Thoracic aorta (tissue), 2 donors: Measurements from ENCODE around the gene PCBP1. TPM values are rescaled to one million over a fixed set of nuclear protein-coding genes. Genes with fewer than 3 reads are reported as not detected.
"Not testable (repeated sequence)": the region's sequence is repeated elsewhere in the genome, so short reads cannot be mapped to it uniquely, and the experiment has no call there.

Experiments used
- ATAC-seq: fragments of 150-250 bp; one replicate; pipeline ENCODE4 v1.8.0; 2017; ENCODE audit warnings: low read depth; ENCODE audit not compliant: insufficient number of reproducible peaks, low FRiP score
- DNase-seq: peaks from one replicate; pipeline ENCODE4 v3.0.0-alpha.2; 2020; ENCODE audit warnings: low spot score
- H3K27ac ChIP-seq, 2 donors: fragments of 200-600 bp; sonication (generic); 1 replicate in 1 of 2; 2 replicates in 1 of 2; pipeline ENCODE4 v1.5.1; 2016; ENCODE audit warnings: mild to moderate bottlenecking in 2 of 2, moderate library complexity in 2 of 2
- H3K27me3 ChIP-seq: fragments of 200-600 bp; sonication (generic); replicated peaks from 2 replicates; pipeline ENCODE4 v1.6.0; 2016; ENCODE audit warnings: mild to moderate bottlenecking; ENCODE audit not compliant: insufficient read depth
- H3K36me3 ChIP-seq: fragments of 200-600 bp; sonication (generic); one replicate; pipeline ENCODE4 v1.5.1; 2016
- H3K4me1 ChIP-seq, 2 donors: fragments of 200-600 bp; sonication (generic); 1 replicate in 1 of 2; 2 replicates in 1 of 2; pipeline versions ENCODE4 v1.5.1 to v1.6.0; 2016; ENCODE audit warnings: low read depth in 2 of 2, mild to moderate bottlenecking in 1 of 2; ENCODE audit not compliant: control insufficient read depth in 1 of 2
- H3K4me3 ChIP-seq: fragments of 200-600 bp; sonication (generic); 2 replicates; pipeline ENCODE4 v1.5.1; 2016; ENCODE audit warnings: mild to moderate bottlenecking
- H3K9me3 ChIP-seq: fragments of 200-600 bp; sonication (generic); 2 replicates; pipeline ENCODE4 v1.5.1; 2016
- CTCF ChIP-seq: fragments of 200-600 bp; sonication (generic); IDR thresholded peaks from one replicate; pipeline ENCODE4 v1.5.1; 2019; ENCODE audit warnings: antibody characterized with exemption
- total RNA-seq, 2 donors: library from RNA; depleted of rRNA; stranded (reverse); fragments of >200 nt; gene quantifications; one replicate each; pipeline versions ENCODE4 v1.1.0 to v1.2.3, GENCODE V29; 2016

Gene PCBP1
- total RNA-seq, 2 donors from 2014 or later, result 153 to 235 TPM

GRCh38 chr2:70132244-70133126 lies 45.2 kb downstream of the PCBP1 start:
- Histone ChIP-seq H3K36me3 (no peaks in the 10 kb centered on the region), H3K27me3 (no peaks in the 10 kb centered on the region), H3K4me3 (peak overlapping the region; percentile 68), H3K9me3 (no peaks in the 10 kb centered on the region), H3K4me1 (peaks cover 29 to 48% of the 10 kb centered on the region in 2 donors), H3K27ac (peak overlapping the region; percentile 86 to 87)
- no peak for TF ChIP-seq CTCF
- ATAC-seq (peak; percentile 54), DNase-seq (no peak)

GRCh38 chr2:70133127-70133452 lies 45.8 kb downstream of the PCBP1 start:
- TF ChIP-seq CTCF, result no peak
- H3K4me1 ChIP-seq, result peaks cover 29 to 47% of the 10 kb centered on the region in 2 donors

GRCh38 chr2:70133491-70134322 lies 46.4 kb downstream of the PCBP1 start:
- TF ChIP-seq CTCF, result no peak
- Histone ChIP-seq H3K27me3 (no peaks in the 10 kb centered on the region), H3K9me3 (no peaks in the 10 kb centered on the region), H3K4me3 (no peak overlapping the region), H3K27ac (peak overlapping the region; percentile 86 to 87), H3K4me1 (peaks cover 29 to 47% of the 10 kb centered on the region in 2 donors), H3K36me3 (no peaks in the 10 kb centered on the region)
- ATAC-seq (no peak), DNase-seq (no peak)

More at GRCh38 chr2:70133127-70133452, 45.8 kb downstream of the PCBP1 start:
- no peaks in the 10 kb centered on the region for H3K27me3 ChIP-seq
- H3K9me3 ChIP-seq, result no peaks in the 10 kb centered on the region
- H3K27ac ChIP-seq, result peak overlapping the region; percentile 86 to 87
- H3K36me3 ChIP-seq, result no peaks in the 10 kb centered on the region
- ATAC-seq, result no peak
- DNase-seq, result no peak
- H3K4me3 ChIP-seq, result peak overlapping the region; percentile 68

DNA sequence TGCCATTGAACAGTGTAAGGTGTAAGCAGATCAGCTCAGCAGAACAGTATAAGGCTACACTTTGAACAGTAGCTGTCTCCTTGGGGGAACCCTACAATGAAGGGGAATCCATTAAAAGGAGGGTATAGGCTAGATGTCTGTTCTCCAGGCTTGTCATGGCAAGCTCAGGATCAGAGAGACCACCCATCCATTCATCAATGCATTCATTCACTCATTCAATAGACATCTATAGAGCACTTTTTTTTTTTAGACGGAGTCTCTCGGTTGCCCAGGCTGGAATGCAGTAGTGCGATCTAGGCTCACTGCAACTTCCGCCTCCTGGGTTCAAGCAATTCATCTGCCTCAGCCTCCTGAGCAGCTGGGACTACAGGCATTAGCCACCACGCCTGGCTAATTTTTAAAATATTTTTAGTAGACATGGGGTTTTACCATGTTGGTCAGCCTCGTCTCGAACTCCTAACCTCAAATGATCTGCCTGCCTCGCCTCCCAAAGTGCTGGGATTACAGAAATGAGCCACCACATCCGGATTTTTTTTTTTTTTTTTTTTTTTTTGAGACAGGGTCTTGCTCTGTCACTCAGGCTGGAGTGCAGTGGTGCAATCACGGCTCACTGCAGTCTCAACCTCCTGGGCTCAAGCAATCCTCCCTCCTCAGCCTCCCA lies 47.2 kb downstream of the PCBP1 start:
- not testable (repeated sequence) for H3K4me3 ChIP-seq, ATAC-seq, H3K36me3 ChIP-seq, DNase-seq, H3K9me3 ChIP-seq, H3K27me3 ChIP-seq, H3K27ac ChIP-seq
- peaks cover 29 to 47% of the 10 kb centered on the region in 2 donors for H3K4me1 ChIP-seq

Other genes starting within 250 kb of the PCBP1 start
- 10 to 100 TPM; 57.4 to 98.7 TPM for gene SNRNP27, start 193.5 kb upstream of the PCBP1 start, total RNA-seq
- 10 to 100 TPM; 13.8 to 28.4 TPM for gene MXD1, start 172.4 kb upstream of the PCBP1 start, total RNA-seq
- 1 to 10 TPM; 1.8 to 3.2 TPM for gene ASPRV1, start 125.8 kb upstream of the PCBP1 start, total RNA-seq
- 10 to 100 TPM; 13.7 to 25.5 TPM for gene C2orf42, start 103.5 kb downstream of the PCBP1 start, total RNA-seq
- 100 to 1,000 TPM in 1 of 2 donors, 10 to 100 TPM in 1; 56.7 to 127 TPM for gene TIA1, start 161.2 kb downstream of the PCBP1 start, total RNA-seq
- 10 to 100 TPM; 54.7 to 61.5 TPM for gene PCYOX1, start 170.7 kb downstream of the PCBP1 start, total RNA-seq
- gene SNRPG, start 206.3 kb downstream of the PCBP1 start, total RNA-seq, result 100 to 1,000 TPM in 1 of 2 donors, 10 to 100 TPM in 1; 71.6 to 114 TPM
- 10 to 100 TPM; 15.0 to 20.5 TPM for gene FAM136A, start 214.6 kb downstream of the PCBP1 start, total RNA-seq